CD4-positive, alpha-beta T cell (primary cell): Measurements from ENCODE around the gene SDK2. TPM values are rescaled to one million over a fixed set of nuclear protein-coding genes. Genes with fewer than 3 reads are reported as not detected.
"Not testable (repeated sequence)": the region's sequence is repeated elsewhere in the genome, so short reads cannot be mapped to it uniquely, and the experiment has no call there.

Experiments used
- ATAC-seq: fragments of 200-7000 bp; cut with Tn5 transposase; one replicate; pipeline ENCODE4 v1.10.0; 2022; ENCODE audit warnings: mild to moderate bottlenecking; ENCODE audit not compliant: poor library complexity
- CTCF ChIA-PET: fragments of 350-600 bp; sonication (Branson Sonifier 250); formaldehyde crosslinking; loops from one replicate; lab custom pipeline; 2021; ENCODE audit warnings: antibody characterized with exemption, inconsistent platforms; lab: Charles Lee
- POLR2A ChIA-PET: fragments of 350-600 bp; sonication (Branson Sonifier 250); formaldehyde crosslinking; loops from one replicate; lab custom pipeline; 2021; ENCODE audit warnings: antibody characterized with exemption, inconsistent platforms; lab: Charles Lee
- DNase-seq, 14 experiments: peaks; one replicate each; pipeline ENCODE4 v3.0.0-alpha.2; 2013 to 2020; ENCODE audit warnings: mixed read lengths in 2 of 14
- H3K27ac ChIP-seq, 2 donors: one replicate each; pipeline versions ENCODE4 v1.5.1 to v1.7.0; 2013; ENCODE audit warnings: low read length in 2 of 2, low read depth in 1 of 2, mild to moderate bottlenecking in 1 of 2
- H3K27me3 ChIP-seq, 2 experiments: 1 replicate in 1 of 2; 2 replicates in 1 of 2; pipeline versions ENCODE4 v1.6.1 to v1.7.0; 2013; ENCODE audit warnings: low read length in 2 of 2, control low read depth in 1 of 2, mild to moderate bottlenecking in 1 of 2, moderate library complexity in 1 of 2; ENCODE audit not compliant: insufficient read depth in 2 of 2, control insufficient read depth in 1 of 2
- H3K36me3 ChIP-seq: one replicate; pipeline ENCODE4 v1.6.1; 2013; ENCODE audit warnings: low read length, control low read depth; ENCODE audit not compliant: insufficient read depth
- H3K4me1 ChIP-seq: one replicate; pipeline ENCODE4 v1.6.1; 2013; ENCODE audit warnings: low read length, control low read depth; ENCODE audit not compliant: insufficient read depth
- H3K4me3 ChIP-seq: one replicate; pipeline ENCODE4 v1.5.1; 2013; ENCODE audit warnings: mild to moderate bottlenecking, low read length, moderate library complexity
- H3K9me3 ChIP-seq, 2 experiments: 1 replicate in 1 of 2; 2 replicates in 1 of 2; pipeline versions ENCODE4 v1.6.1 to v1.7.0; 2013; ENCODE audit warnings: low read length in 2 of 2, mild to moderate bottlenecking in 2 of 2, control low read depth in 1 of 2, moderate library complexity in 1 of 2; ENCODE audit not compliant: control insufficient read depth in 1 of 2, insufficient read depth in 1 of 2
- H3K27ac Mint-ChIP-seq: one replicate; pipeline ENCODE4 v1.8.0; 2020; ENCODE audit warnings: mixed read lengths
- H3K27me3 Mint-ChIP-seq: one replicate; pipeline ENCODE4 v1.8.0; 2021; ENCODE audit warnings: mixed read lengths
- H3K36me3 Mint-ChIP-seq: one replicate; pipeline ENCODE4 v1.8.0; 2021; ENCODE audit warnings: low read depth, mixed read lengths
- H3K4me1 Mint-ChIP-seq: one replicate; pipeline ENCODE4 v1.8.0; 2021; ENCODE audit warnings: low read depth, mixed read lengths
- H3K4me3 Mint-ChIP-seq: one replicate; pipeline ENCODE4 v1.8.0; 2020; ENCODE audit warnings: mild to moderate bottlenecking, mixed read lengths
- H3K9me3 Mint-ChIP-seq: one replicate; pipeline ENCODE4 v1.8.0; 2020; ENCODE audit warnings: mixed read lengths
- intact Hi-C, 2 experiments: fragments of 100-400 bp; cut with DNase I in 1 of 2; cut with micrococcal nuclease in 1 of 2; formaldehyde crosslinking; loops; one replicate each; pipeline versions ENCODE4 v1.15.1 to v1.9.0; 2023 to 2025; cut with DNase I, micrococcal nuclease
- total RNA-seq, 174 experiments: library from RNA in 2 of 174; stranded (reverse) in 2 of 174; gene quantifications; one replicate each; pipeline ENCODE4 v1.2.3 and lab custom pipeline; 2021 to 2026
- TF ChIP-seq, protein P1 (sequence below): fragments of 200-600 bp; IDR thresholded peaks from one replicate; pipeline ENCODE4 v1.8.0; 2022; ENCODE audit warnings: antibody characterized with exemption, mild to moderate bottlenecking

The SDK2 gene
- total RNA-seq, 2 experiments from 2014 or later, result 8.1 to 8.2 TPM

DNA sequence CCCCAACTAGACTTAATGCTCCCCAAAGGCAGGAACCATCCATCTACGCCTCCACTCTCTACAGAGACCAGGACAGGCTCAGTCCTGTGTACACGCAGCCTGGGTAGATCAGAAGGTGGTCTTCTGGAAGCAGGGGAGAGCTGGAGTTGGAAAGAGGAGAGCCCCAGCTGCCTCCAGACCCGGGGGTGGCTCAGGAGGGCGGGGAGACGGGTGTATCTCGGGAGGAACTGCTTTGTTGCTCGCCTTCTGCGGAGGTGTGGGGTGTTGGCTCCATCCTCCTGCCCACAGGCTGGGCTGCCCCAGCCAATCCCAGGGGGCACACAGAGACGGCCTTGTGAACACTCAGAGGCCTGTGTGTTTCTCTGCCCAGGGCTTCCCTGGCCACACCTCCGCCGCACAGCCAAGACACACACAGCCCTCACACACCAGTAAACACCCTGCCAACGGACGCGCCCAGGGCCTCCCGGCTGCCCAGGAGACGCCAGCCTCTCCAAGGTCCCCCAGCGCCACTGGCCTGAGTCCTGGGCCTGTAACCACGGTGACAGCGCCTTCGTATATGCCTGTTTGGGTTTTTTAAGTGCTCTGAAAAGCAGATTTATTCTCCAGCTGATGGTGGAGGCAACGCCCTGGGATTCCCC, 189.1 kb downstream of the SDK2 start:
- H3K36me3 ChIP-seq, result no peaks in the 10 kb centered on the region
- H3K4me3 ChIP-seq, result no peak overlapping the region
- DNase-seq (no peak), ATAC-seq (no peak)
- CTCF ChIA-PET, result no interaction called here
- TF ChIP-seq, protein P1, sequence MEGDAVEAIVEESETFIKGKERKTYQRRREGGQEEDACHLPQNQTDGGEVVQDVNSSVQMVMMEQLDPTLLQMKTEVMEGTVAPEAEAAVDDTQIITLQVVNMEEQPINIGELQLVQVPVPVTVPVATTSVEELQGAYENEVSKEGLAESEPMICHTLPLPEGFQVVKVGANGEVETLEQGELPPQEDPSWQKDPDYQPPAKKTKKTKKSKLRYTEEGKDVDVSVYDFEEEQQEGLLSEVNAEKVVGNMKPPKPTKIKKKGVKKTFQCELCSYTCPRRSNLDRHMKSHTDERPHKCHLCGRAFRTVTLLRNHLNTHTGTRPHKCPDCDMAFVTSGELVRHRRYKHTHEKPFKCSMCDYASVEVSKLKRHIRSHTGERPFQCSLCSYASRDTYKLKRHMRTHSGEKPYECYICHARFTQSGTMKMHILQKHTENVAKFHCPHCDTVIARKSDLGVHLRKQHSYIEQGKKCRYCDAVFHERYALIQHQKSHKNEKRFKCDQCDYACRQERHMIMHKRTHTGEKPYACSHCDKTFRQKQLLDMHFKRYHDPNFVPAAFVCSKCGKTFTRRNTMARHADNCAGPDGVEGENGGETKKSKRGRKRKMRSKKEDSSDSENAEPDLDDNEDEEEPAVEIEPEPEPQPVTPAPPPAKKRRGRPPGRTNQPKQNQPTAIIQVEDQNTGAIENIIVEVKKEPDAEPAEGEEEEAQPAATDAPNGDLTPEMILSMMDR, result no peak
- no peaks in the 10 kb centered on the region for H3K4me1 ChIP-seq
- POLR2A ChIA-PET, result no interaction called here
- Mint-ChIP-seq H3K27me3 (no peaks in the 10 kb centered on the region), H3K4me3 (no peak overlapping the region), H3K36me3 (peaks cover 26% of the 10 kb centered on the region), H3K9me3 (no peaks in the 10 kb centered on the region), H3K4me1 (no peaks in the 10 kb centered on the region), H3K27ac (no peak overlapping the region)
- H3K27me3 ChIP-seq, result no peaks in the 10 kb centered on the region
- H3K27ac ChIP-seq, result no peak overlapping the region
- H3K9me3 ChIP-seq, result peaks cover 0 to 3% of the 10 kb centered on the region in 2 experiments
- intact Hi-C loops, result no loop called here

DNA sequence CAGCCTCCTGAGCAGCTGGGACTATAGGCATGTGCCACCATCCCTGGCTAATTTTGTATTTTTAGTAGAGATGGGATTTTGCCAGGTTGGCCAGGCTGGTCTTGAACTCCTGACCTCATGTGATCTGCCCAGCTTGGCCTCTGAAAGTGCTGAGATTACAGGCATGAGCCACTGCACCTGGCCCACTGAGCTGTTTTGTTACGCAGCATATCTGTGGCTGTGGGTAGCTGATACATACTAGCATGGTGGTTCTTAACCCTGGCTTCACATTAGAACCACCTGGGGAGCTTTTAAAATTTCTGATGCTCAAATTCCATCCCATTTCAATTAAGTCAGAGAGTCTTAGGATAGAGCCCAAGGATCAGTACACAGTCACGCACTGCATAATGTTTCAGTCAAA, 190.8 kb downstream of the SDK2 start:
- not testable (repeated sequence) for DNase-seq

DNA sequence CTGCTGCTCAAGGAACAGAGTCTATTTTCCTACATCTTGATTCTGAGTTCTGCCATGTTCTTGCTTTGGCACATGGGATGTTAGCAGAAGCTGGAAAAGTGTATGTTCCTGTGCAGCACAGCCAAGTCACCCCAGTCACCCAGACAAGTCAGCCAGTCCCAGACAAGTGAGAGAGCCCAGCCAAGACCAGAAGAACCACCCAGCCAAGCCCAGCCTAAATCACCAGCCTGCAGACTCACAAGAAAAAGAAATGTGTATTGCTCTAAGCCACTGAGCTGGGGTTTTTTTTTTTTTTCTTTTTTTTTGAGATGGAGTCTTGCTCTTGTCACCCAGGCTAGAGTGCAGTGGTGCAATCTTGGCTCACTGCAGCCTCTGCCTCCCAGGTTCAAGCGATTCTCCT, 191.2 kb downstream of the SDK2 start:
- Mint-ChIP-seq H3K4me3 (no peak overlapping the region), H3K9me3 (no peaks in the 10 kb centered on the region), H3K27ac (no peak overlapping the region), H3K27me3 (no peaks in the 10 kb centered on the region), H3K4me1 (no peaks in the 10 kb centered on the region), H3K36me3 (peaks cover 26% of the 10 kb centered on the region)
- H3K36me3 ChIP-seq, result no peaks in the 10 kb centered on the region
- no peaks in the 10 kb centered on the region for H3K9me3 ChIP-seq
- H3K27me3 ChIP-seq, result no peaks in the 10 kb centered on the region
- no peak for DNase-seq
- ChIA-PET POLR2A (no interaction called here), CTCF (no interaction called here)
- H3K27ac ChIP-seq, result no peak overlapping the region
- intact Hi-C loops, result no loop called here
- H3K4me3 ChIP-seq, result no peak overlapping the region
- no peaks in the 10 kb centered on the region for H3K4me1 ChIP-seq
- ATAC-seq, result no peak
- TF ChIP-seq, protein P1, result no peak

More for the DNA sequence above, 190.8 kb downstream of the SDK2 start:
- H3K27me3 Mint-ChIP-seq, intact Hi-C loops, CTCF ChIA-PET, H3K4me3 ChIP-seq, H3K9me3 Mint-ChIP-seq, H3K27ac Mint-ChIP-seq, H3K9me3 ChIP-seq, H3K36me3 ChIP-seq, POLR2A ChIA-PET, H3K4me1 Mint-ChIP-seq, H3K27ac ChIP-seq, H3K4me3 Mint-ChIP-seq, H3K27me3 ChIP-seq, ATAC-seq, H3K4me1 ChIP-seq: not testable (repeated sequence)
- peaks cover 26% of the 10 kb centered on the region for H3K36me3 Mint-ChIP-seq

DNA sequence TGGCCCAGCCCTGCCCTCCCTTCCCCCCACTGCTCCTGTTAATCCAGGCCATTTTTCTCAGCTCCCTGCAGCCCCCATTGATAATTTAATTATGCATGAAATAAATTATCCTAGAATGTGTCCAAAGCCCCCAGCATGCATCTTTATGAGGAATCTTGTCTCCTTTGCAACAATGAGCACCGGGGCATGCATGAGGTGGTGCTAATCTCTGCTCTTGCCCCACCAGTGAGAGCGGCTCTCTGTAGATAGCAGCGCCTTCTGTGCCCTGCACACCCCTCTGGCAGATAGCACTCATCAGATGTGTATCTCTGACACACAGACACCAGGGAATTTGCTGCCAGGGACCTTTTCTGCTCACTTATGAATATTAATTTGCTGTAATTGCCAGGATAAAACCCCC, 192.2 kb downstream of the SDK2 start:
- CTCF ChIA-PET, result no interaction called here
- no peaks in the 10 kb centered on the region for H3K9me3 ChIP-seq
- DNase-seq, result no peak

More for the DNA sequence above, 192.2 kb downstream of the SDK2 start:
- no peak overlapping the region for H3K4me3 Mint-ChIP-seq
- POLR2A ChIA-PET, result no interaction called here
- H3K36me3 Mint-ChIP-seq, result peaks cover 26% of the 10 kb centered on the region
- no peaks in the 10 kb centered on the region for H3K27me3 Mint-ChIP-seq
- H3K27me3 ChIP-seq, result no peaks in the 10 kb centered on the region
- intact Hi-C loops, result no loop called here
- H3K9me3 Mint-ChIP-seq, result no peaks in the 10 kb centered on the region
- no peaks in the 10 kb centered on the region for H3K36me3 ChIP-seq
- H3K4me1 Mint-ChIP-seq, result no peaks in the 10 kb centered on the region
- TF ChIP-seq, protein P1, result no peak
- ATAC-seq, result no peak
- no peak overlapping the region for H3K4me3 ChIP-seq
- no peaks in the 10 kb centered on the region for H3K4me1 ChIP-seq
- H3K27ac ChIP-seq, result no peak overlapping the region
- H3K27ac Mint-ChIP-seq, result no peak overlapping the region
